ENCODE measurements around the gene C19orf81. TPM values are rescaled to one million over a fixed set of nuclear protein-coding genes. Genes with fewer than 3 reads are reported as not detected.

The C19orf81 gene
- total RNA-seq, 1 experiment from 2014 or later, result 4.6 TPM

- no peak for DNase-seq (ENCODE audit: extremely low read depth, low read depth)
Observed at GRCh38 chr19:50628551-50628950, 20.7 kb upstream of the C19orf81 start.

- DNase-seq (ENCODE audit: extremely low read depth, low read depth), result no peak
Observed at GRCh38 chr19:50629194-50629593, 20.1 kb upstream of the C19orf81 start.

GRCh38 chr19:50629801-50630200 is 19.4 kb upstream of the C19orf81 start:
- DNase-seq (ENCODE audit: extremely low read depth, low read depth), result no peak

GRCh38 chr19:50632151-50632835 is 17.0 kb upstream of the C19orf81 start:
- DNase-seq (ENCODE audit: extremely low read depth, low read depth), result no peak

- DNase-seq (ENCODE audit: extremely low read depth, low read depth), result no peak
Observed at GRCh38 chr19:50633359-50633758, 15.9 kb upstream of the C19orf81 start.

GRCh38 chr19:50633973-50634372 is 15.3 kb upstream of the C19orf81 start:
- DNase-seq (ENCODE audit: extremely low read depth, low read depth), result no peak

GRCh38 chr19:50636317-50637085 is 12.7 kb upstream of the C19orf81 start:
- DNase-seq (ENCODE audit: extremely low read depth, low read depth), result no peak

- DNase-seq (ENCODE audit: extremely low read depth, low read depth), result no peak
Observed at GRCh38 chr19:50638600-50638999, 10.6 kb upstream of the C19orf81 start.

- no peak for DNase-seq (ENCODE audit: extremely low read depth, low read depth)
Observed at GRCh38 chr19:50639121-50640112, 9.8 kb upstream of the C19orf81 start, which contains the start of gene SYT3. SYT3 (minus strand) TSS chr19:50639881; CDS start chr19:50637411, 2,470 bp downstream.

GRCh38 chr19:50640368-50640767 is 8.9 kb upstream of the C19orf81 start:
- DNase-seq (ENCODE audit: extremely low read depth, low read depth), result no peak

GRCh38 chr19:50644315-50644915 is 4.8 kb upstream of the C19orf81 start:
- no peak for DNase-seq (ENCODE audit: extremely low read depth, low read depth)

GRCh38 chr19:50645107-50645506 is 4.1 kb upstream of the C19orf81 start:
- no peak for DNase-seq (ENCODE audit: extremely low read depth, low read depth)

- DNase-seq (ENCODE audit: extremely low read depth, low read depth), result peak; percentile 19
Observed at GRCh38 chr19:50646074-50646807, 3.0 kb upstream of the C19orf81 start.

- DNase-seq (ENCODE audit: extremely low read depth, low read depth), result no peak
Observed at GRCh38 chr19:50647879-50648615, 1.2 kb upstream of the C19orf81 start.

- no peak for DNase-seq (ENCODE audit: extremely low read depth, low read depth)
Observed at GRCh38 chr19:50648659-50649058, 586 bp upstream of the C19orf81 start.

GRCh38 chr19:50651174-50651573 is 1.9 kb downstream of the C19orf81 start:
- DNase-seq (ENCODE audit: extremely low read depth, low read depth), result no peak

- DNase-seq (ENCODE audit: extremely low read depth, low read depth), result no peak
Observed at GRCh38 chr19:50652722-50653121, 3.5 kb downstream of the C19orf81 start.

GRCh38 chr19:50654882-50655281 is 5.6 kb downstream of the C19orf81 start:
- DNase-seq (ENCODE audit: extremely low read depth, low read depth), result no peak

- no peak for DNase-seq (ENCODE audit: extremely low read depth, low read depth)
Observed at GRCh38 chr19:50657222-50657669, 8.0 kb downstream of the C19orf81 start.

All from NCI-H460 (cell line).